GM12878 (cell line): ENCODE measurements around the gene UTP14C. TPM values are rescaled to one million over a fixed set of nuclear protein-coding genes. Genes with fewer than 3 reads are reported as not detected.

Experiments used
- ATAC-seq: fragments of 200-7000 bp; cut with Tn5 transposase; 3 replicates; pipeline ENCODE4 v1.9.1; 2020; ENCODE audit warnings: mild to moderate bottlenecking, moderate library complexity
- BruUV-seq: library from RNA; stranded (reverse); fragments of 400-500 nt; replicated peaks from 2 replicates; lab custom pipeline; 2021; lab: Mats Ljungman, UMichigan
- CTCF ChIA-PET: fragments of 300-600 bp; sonication (Branson Sonifier 250); formaldehyde crosslinking; extraction: SDS; loops from one replicate; lab custom pipeline; 2021; ENCODE audit warnings: inconsistent platforms; lab: Yijun Ruan, JAX
- POLR2A ChIA-PET: fragments of 350-600 bp; formaldehyde crosslinking; extraction: SDS; loops from one replicate; lab custom pipeline; 2021; ENCODE audit warnings: inconsistent platforms; lab: Charles Lee
- RAD21 ChIA-PET: fragments of 300-600 bp; sonication (Branson Sonifier 250); formaldehyde crosslinking; loops from one replicate; lab custom pipeline; 2023; ENCODE audit warnings: antibody characterized with exemption; ENCODE audit not compliant: unreplicated experiment; lab: Charles Lee
- SMC1A ChIA-PET: fragments of 300-600 bp; sonication (Branson Sonifier 250); formaldehyde crosslinking; loops from one replicate; lab custom pipeline; 2023; ENCODE audit not compliant: unreplicated experiment, uncharacterized antibody; lab: Charles Lee
- DNase-seq: peaks from one replicate; pipeline ENCODE4 v3.0.0-alpha.2; 2011; ENCODE audit warnings: low read depth, low spot score
- FAIRE-seq: peaks from 3 replicates; lab custom pipeline; 2011; peaks lifted over from hg19 to GRCh38; lab: Jason Lieb, UNC
- H2AFZ ChIP-seq: 2 replicates; pipeline ENCODE4 v1.6.0; 2011; ENCODE audit warnings: low read depth, low read length, control low read depth; ENCODE audit not compliant: control insufficient read depth
- H3K27ac ChIP-seq: 2 replicates; pipeline ENCODE4 v1.5.1; 2011; ENCODE audit warnings: control low read depth; ENCODE audit not compliant: control insufficient read depth, insufficient read depth
- H3K27me3 ChIP-seq, 2 experiments: replicated peaks in 1 of 2; 2 replicates each; pipeline versions ENCODE4 v1.6.0 to v1.6.1; 2011; ENCODE audit warnings: low read length in 1 of 2; ENCODE audit not compliant: control insufficient read depth in 2 of 2, insufficient read depth in 2 of 2
- H3K36me3 ChIP-seq, 2 experiments: 2 replicates each; pipeline ENCODE4 v1.5.1; 2011; ENCODE audit warnings: low read length in 1 of 2; ENCODE audit not compliant: control insufficient read depth in 2 of 2, insufficient read depth in 2 of 2
- H3K4me1 ChIP-seq: 2 replicates; pipeline ENCODE4 v1.6.1; 2011; ENCODE audit warnings: mild to moderate bottlenecking, low read length, moderate library complexity, mixed read lengths; ENCODE audit not compliant: control insufficient read depth, insufficient read depth
- H3K4me2 ChIP-seq: 2 replicates; pipeline ENCODE4 v1.6.0; 2011; ENCODE audit warnings: control low read depth; ENCODE audit not compliant: control insufficient read depth, insufficient read depth
- H3K4me3 ChIP-seq: fragments of 200-600 bp; sonication (generic); 2 replicates; pipeline ENCODE4 v1.5.1; 2016
- H3K79me2 ChIP-seq: 2 replicates; pipeline ENCODE4 v1.6.0; 2011; ENCODE audit warnings: low read length; ENCODE audit not compliant: control insufficient read depth, insufficient read depth
- H3K9ac ChIP-seq: 2 replicates; pipeline ENCODE4 v1.8.0; 2011; ENCODE audit warnings: low read length, control low read depth, mixed read lengths; ENCODE audit not compliant: control insufficient read depth, insufficient read depth
- H3K9me3 ChIP-seq: replicated peaks from 3 replicates; pipeline ENCODE4 v1.5.1; 2011; ENCODE audit warnings: mild to moderate bottlenecking, low read length; ENCODE audit not compliant: control insufficient read depth, insufficient read depth
- H4K20me1 ChIP-seq: 2 replicates; pipeline ENCODE4 v1.6.0; 2011; ENCODE audit not compliant: control insufficient read depth, insufficient read depth
- ASH2L ChIP-seq: fragments of 300-600, 200-600 bp; sonication (generic); IDR thresholded peaks from 2 replicates; pipeline ENCODE4 v1.6.1; 2017; ENCODE audit warnings: low read depth, mild to moderate bottlenecking, borderline replicate concordance
- CBFB ChIP-seq: IDR thresholded peaks from 2 replicates; pipeline ENCODE4 v1.6.1; 2016; ENCODE audit warnings: antibody characterized with exemption, low read depth
- CEBPB ChIP-seq, 2 experiments: fragments of 150-350 bp in 1 of 2; IDR thresholded peaks; 2 replicates each; pipeline ENCODE4 v1.6.1; 2012 to 2014; ENCODE audit warnings: low read depth in 2 of 2, low read length in 2 of 2, borderline replicate concordance in 1 of 2, inconsistent platforms in 1 of 2
- CEBPZ ChIP-seq: fragments of 150-350 bp; IDR thresholded peaks from 2 replicates; pipeline ENCODE4 v1.6.1; 2016; ENCODE audit warnings: low read depth, low read length
- GATAD2B ChIP-seq: fragments of 450-650 bp; conservative IDR thresholded peaks from 2 replicates; pipeline ENCODE4 v1.6.1; 2017; ENCODE audit warnings: low read depth, mild to moderate bottlenecking, moderate library complexity
- IRF4 ChIP-seq: IDR thresholded peaks from 2 replicates; pipeline ENCODE4 v1.6.1; 2011; ENCODE audit warnings: low read depth, low read length
- MEF2B ChIP-seq: fragments of 450-650 bp; IDR thresholded peaks from 2 replicates; pipeline ENCODE4 v1.6.1; 2018; ENCODE audit warnings: mild to moderate bottlenecking, moderate library complexity; ENCODE audit not compliant: partially characterized antibody, poor library complexity, severe bottlenecking
- NFYA ChIP-seq: IDR thresholded peaks from 2 replicates; pipeline ENCODE4 v1.6.1; 2011; ENCODE audit warnings: low read depth, mild to moderate bottlenecking, low read length, improper control_type of control experiment, borderline replicate concordance
- PBX3 ChIP-seq: IDR thresholded peaks from 2 replicates; pipeline ENCODE4 v1.6.1; 2011; ENCODE audit warnings: mild to moderate bottlenecking, low read depth, low read length, moderate library complexity; ENCODE audit not compliant: insufficient replicate concordance
- RAD21 ChIP-seq: IDR thresholded peaks from 2 replicates; pipeline ENCODE4 v1.6.1; 2011; ENCODE audit warnings: mild to moderate bottlenecking, low read depth, low read length, moderate library complexity; ENCODE audit not compliant: insufficient read depth
- SREBF1 ChIP-seq: IDR thresholded peaks from 2 replicates; pipeline ENCODE4 v1.6.1; 2012; ENCODE audit warnings: mild to moderate bottlenecking, low read length
- WRNIP1 ChIP-seq: IDR thresholded peaks from 2 replicates; pipeline ENCODE4 v1.6.1; 2011; ENCODE audit warnings: low read depth, low read length, improper control_type of control experiment, borderline replicate concordance
- WGBS: methylation state at CpG from one replicate; pipeline ENCODE4 v1.1.6; 2016; ENCODE audit warnings: low lambda C conversion rate; ENCODE audit not compliant: insufficient replicate concordance, insufficient coverage; ENCODE audit errors: missing lambda C conversion rate; 5-methylcytosine and 5-hydroxymethylcytosine counted together
- in situ Hi-C: fragments of 300-500 bp; cut with MboI; formaldehyde crosslinking; loops from 9 replicates; pipeline ENCODE4 v1.14.3; 2018; ENCODE audit warnings: mixed read lengths
- intact Hi-C: fragments of 100-400 bp; cut with micrococcal nuclease; formaldehyde crosslinking; loops from one replicate; pipeline ENCODE4 v1.14.2; 2022; ENCODE audit not compliant: unreplicated experiment
- polyA plus RNA-seq, 11 experiments: library from polyadenylated mRNA; depleted of rRNA in 4 of 11; unstranded in 6 of 11; stranded (reverse) in 5 of 11; fragments of >200 nt; fragmentation: Nextera tagmentation in 4 of 11; fragmentation: Illumina TruSeq in 1 of 11; extraction: Ambion mirVana in 4 of 11; extraction: Trizol in 1 of 11; gene quantifications; 1 replicate in 1 of 11; 2 replicates in 10 of 11; pipeline versions ENCODE4 v1.2.1 to v1.2.3, GENCODE V29; 2011 to 2016; ENCODE audit warnings: inconsistent platforms in 2 of 11, missing spikeins in 2 of 11, low read depth in 1 of 11
- total RNA-seq, 4 experiments: library from RNA; depleted of rRNA in 3 of 4; stranded (reverse); fragments of >200 nt in 3 of 4; fragmentation: Illumina TruSeq in 1 of 4; extraction: Trizol in 1 of 4; gene quantifications; 2 replicates each; pipeline versions ENCODE4 v1.2.1 to v1.2.3, GENCODE V29; 2013 to 2021

UTP14C gene
- total and polyA plus RNA-seq, 10 of the 15 experiments (the other 5 are each of a cell fraction or from before 2014, with no cell fraction given): 3.4 to 11.2 (median 6.0) TPM

- ChIA-PET SMC1A (no interaction called here), RAD21 (no interaction called here), CTCF (interaction anchor here (0.7 to 1.6 kb wide), 2 partner anchors 76 to 738 kb away, joined by 3 read pairs; no protein-coding TSS in a partner anchor), POLR2A (interaction anchor here (0.6 kb wide), 1 partner anchor 64 kb away, joined by 4 read pairs; no protein-coding TSS in a partner anchor)
- Histone ChIP-seq H3K79me2 (no peaks in the 10 kb centered on the region), H3K4me1 (no peaks in the 10 kb centered on the region), H3K4me3 (no peak overlapping the region), H3K9me3 (no peaks in the 10 kb centered on the region), H4K20me1 (no peaks in the 10 kb centered on the region), H2AFZ (no peak overlapping the region), H3K4me2 (no peak overlapping the region), H3K36me3 (peaks cover 1 to 3% of the 10 kb centered on the region in 2 experiments; a peak in 3 of 4 replicates), H3K9ac (no peak overlapping the region), H3K27me3 (no peaks in the 10 kb centered on the region), H3K27ac (no peak overlapping the region)
- DNase-seq (no peak), FAIRE-seq (no peak), ATAC-seq (no peak)
- in situ Hi-C loops: no loop called here
- no TSS peak for BruUV-seq
- WGBS: 100% methylated on average over 1 of the region's 1 CpG
- no peak for TF ChIP-seq CEBPB (IDR thresholded peaks at IDR 0.05; ENCODE audit: borderline replicate concordance in 1 of 2, low read depth in 2 of 2, low read length in 2 of 2)
- TF ChIP-seq ASH2L: no peak
- TF ChIP-seq MEF2B: no peak
- no peak for TF ChIP-seq IRF4
- no peak for TF ChIP-seq CEBPZ
- TF ChIP-seq PBX3: no peak
- no peak for TF ChIP-seq NFYA
- TF ChIP-seq CBFB: no peak
- no peak for TF ChIP-seq SREBF1
- TF ChIP-seq WRNIP1: no peak
- TF ChIP-seq GATAD2B: no peak
- no peak for TF ChIP-seq RAD21
- intact Hi-C loops: no loop called here
Measured at GRCh38 chr13:52027832-52028231, 3.3 kb downstream of the UTP14C start.
